CD4-positive, alpha-beta T cell treated with Interleukin-12 subunit alpha and Interleukin-12 subunit beta, for 1 hour (primary cell): ENCODE measurements around the gene LHPP.
"Not testable (repeated sequence)": the region's sequence is repeated elsewhere in the genome, so short reads cannot be mapped to it uniquely, and the experiment has no call there.

Experiments used
- DNase-seq: peaks from one replicate; pipeline ENCODE4 v3.0.0-alpha.2; 2020

The LHPP gene

DNA sequence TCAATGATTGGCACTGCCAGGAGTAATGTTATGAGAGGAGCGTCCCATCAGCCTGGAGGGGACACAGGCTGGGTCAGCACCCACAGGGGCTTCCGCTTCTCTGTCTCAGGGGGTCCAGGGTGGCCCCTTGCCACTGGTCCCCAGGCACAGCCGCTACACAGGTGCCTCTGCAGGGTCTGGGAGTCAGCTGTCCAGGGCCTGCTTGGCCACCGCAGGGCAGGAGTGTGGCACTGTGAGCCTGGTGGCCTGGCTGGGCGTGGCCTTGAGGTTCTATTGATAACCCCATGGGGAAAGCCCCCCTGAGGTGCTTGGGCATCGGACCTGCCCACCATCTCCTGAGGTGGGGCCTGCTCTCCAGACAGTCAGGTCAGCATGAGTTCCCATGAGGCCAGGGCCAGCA lies 136.6 kb downstream of the LHPP start:
- DNase-seq: no peak

DNA sequence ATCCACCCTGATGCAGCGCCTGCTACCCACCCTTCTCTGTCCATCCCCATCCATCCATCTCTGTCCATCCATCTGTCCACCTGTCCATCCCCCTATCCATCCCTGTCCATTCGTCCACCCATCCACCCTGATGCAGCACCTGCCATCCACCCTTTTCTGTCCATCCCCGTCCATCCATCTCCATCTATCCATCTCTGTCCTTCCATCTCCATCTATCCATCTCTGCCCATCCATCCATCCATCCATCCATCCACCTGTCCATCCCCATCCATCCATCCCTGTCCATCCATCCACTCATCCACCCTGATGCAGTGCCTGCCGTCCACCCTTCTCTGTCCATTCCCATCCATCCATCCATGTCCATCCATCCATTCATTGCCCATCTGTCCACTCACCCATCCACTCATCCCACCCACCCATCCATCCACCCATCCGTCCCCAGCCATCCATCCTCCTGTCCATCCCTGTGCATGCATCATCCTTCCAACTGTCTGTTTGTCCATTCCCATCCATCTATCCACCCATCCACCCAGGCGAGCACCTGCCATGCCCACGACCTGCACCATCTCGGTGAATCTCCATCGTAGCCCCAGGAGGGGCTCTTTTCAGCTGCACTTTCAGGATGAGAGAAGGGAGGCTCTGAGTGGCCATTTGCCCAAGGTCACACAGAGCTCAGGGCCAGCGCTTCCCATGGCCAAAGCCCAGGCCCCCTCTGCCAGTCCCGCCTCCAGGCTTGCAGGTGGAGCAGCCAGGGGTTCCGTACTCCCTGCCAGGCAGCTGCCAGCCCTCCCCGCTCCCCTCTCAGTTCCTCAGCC lies 137.4 kb downstream of the LHPP start:
- no peak for DNase-seq

DNA sequence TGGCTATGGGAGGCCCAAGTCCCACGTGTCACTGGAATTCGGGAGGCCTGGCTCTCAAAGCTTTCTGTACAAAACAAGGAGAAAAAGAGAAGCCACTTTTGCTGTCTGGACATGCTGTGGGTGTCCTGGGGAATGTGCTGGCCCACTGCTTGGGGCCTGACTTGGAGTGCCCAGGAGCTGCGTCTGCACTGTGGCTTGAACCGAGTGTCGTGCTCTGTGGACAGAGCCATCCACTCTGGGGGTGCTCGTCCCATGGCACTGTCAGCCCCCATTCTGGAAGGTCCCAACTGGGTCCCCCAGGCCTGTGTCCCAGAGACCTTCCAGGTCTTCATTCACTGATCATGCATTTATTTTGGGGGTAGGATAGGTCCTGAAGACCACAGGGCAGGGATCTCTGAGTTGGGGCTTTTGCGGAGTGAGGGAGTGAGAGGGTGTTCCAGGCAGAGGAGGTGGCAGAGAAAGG lies 138.0 kb downstream of the LHPP start:
- DNase-seq: no peak

DNA sequence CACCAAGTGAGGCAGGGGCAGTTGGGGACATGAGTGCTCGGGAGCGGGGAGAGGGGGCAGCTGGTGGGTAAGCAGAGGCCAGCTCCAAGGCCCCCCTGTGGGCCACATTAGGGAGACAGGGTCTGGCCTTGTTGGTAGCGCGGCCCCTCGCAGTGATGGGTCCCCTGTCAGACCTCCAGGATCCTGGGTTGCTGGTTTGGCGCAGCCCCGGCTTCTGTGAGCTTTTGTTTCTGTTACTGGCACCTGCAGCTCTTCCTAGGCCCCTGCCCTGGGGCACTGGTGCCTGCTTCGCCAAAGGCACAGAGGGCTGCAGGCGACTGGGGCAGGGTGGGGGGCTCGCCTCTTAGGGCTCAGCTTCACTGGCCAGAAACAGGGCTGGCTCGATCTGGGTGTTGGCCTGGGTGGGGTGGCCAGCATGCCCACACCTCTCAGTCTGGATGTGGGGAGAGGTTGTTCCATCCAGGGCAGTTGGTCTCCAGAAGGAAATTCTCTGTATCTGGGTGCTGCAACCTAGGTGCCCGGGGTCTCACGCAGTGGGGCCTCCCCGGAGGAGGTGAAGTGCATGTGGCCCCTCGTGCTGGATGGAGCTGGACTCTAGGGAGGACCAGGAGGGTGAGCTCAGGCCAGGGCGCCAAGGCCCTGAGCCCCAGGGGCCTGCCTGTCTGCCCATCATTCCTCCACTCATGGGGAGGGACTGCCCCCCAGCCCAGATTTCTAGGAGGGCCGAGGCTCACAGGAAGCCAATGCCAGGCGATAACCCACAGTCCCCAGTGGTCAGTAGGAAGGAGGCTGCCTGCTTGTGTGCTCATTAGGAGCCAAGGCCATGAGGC lies 138.6 kb downstream of the LHPP start:
- no peak for DNase-seq

DNA sequence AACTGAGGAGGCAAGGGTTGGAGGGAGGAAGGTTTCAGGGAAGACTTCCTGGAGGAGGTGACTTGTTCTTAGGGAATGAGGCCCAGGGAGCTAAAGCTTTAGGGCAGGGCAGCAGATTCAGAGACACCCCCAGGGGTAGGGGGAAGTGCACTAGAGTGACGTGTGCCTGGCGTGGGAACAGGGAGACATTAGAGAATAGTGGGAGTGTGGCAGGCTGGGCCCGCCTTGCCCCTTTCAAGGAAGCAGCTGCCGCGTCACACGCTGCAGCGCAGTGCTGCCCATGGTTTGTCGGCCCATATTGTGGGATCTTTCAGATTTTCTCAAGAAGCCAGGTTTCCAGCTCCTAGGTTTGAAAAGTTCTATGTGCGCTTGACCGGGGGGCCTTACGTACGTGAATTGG lies 139.4 kb downstream of the LHPP start:
- DNase-seq: no peak

DNA sequence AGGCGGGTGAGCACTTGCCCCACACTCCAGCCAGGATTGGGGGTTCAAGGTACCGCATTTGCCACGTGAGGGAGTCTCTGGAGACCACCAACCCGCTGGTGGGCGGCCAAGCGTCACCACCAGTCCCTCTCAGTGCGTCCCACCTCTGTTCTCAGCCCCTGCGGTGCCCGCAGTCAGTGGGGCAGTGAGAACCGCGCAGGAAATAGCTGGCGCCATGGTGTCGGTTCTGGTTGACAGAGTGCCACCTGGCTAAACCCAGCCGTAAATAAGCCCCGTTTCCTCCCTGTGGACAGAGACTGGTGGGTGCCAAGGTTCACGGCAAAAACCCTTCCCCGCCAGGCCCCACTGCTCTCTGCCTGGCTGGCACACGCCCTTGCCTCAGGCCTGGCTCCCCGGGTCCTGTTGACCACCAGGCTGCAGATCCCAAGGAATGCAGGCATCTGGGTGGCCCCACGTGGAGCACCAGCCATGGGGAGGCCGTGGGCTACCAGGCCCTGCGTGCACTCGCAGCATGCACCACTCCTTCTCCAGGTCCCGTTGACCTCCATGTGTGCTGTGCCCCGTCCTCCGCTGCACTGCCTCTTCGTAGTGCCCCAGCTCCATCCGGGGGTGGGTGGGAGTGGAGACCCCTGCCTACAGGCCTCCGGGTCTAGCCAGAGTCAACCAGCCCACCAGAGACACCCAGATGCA lies 140.0 kb downstream of the LHPP start:
- DNase-seq: no peak

DNA sequence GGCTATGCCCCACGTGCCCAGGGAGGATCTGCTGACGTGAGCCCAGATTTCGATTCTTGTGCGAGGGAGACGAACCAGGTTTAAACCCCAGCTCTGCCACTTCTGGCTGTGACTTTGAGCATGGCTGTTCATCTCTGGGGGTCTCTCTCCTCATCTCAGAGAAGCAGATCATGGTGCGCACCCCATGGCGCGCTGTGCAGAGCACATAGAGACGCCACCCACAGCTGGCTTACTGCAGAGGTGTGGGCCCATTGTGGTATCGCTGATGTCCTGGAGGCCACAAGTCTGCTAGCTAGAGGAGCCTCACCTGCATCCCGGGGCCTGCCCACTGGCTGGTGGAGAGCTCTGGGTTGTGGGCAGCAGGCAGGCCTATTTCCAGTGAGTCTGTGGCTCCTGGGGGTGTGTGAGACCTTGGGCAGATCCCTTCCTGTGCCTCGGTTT lies 140.5 kb downstream of the LHPP start:
- no peak for DNase-seq

- DNase-seq: no peak
Observed at GRCh38 chr10:124602646-124603365, 141.2 kb downstream of the LHPP start.

DNA sequence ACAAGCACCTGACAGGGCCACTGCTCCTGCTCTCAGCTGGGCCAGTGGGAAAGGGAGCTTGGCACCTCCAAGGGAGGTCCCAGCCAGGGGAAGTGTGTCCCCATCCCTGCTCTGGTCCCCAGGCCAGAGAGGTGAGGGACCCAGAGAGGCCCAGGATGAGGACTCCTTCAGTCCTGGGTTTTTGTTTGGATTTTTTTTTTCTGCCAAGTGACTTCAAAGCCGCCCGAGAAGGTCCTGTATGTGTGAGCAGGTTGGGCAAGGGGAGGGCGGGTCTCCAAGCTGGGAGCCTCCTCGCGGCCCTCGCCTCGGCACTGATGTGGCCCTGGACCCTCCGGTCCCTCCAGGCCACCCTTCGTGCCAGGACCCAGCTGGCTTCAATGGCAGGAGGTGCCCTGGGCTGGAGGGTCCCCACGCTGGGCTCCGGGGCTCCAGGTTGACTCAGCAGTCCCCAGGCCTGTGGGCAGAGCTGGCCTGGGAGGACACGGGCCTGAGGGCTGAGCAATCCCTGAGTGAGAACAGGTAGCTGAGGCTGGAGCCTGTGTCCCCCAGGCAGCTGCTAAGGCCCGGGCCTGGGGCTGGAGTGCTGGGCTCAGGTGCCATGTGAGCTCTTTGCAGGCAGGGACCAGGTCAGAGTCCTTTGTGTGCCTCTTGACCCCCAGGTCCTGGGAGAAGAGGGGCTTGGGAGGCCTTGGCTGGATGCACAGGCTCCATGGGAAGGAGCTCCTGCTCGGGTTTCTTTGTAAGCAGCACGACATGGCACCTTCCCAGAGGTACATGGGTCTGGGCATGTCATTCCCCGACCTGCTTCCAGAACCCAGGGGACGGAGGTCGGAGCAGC lies 142.0 kb downstream of the LHPP start:
- DNase-seq: no peak

DNA sequence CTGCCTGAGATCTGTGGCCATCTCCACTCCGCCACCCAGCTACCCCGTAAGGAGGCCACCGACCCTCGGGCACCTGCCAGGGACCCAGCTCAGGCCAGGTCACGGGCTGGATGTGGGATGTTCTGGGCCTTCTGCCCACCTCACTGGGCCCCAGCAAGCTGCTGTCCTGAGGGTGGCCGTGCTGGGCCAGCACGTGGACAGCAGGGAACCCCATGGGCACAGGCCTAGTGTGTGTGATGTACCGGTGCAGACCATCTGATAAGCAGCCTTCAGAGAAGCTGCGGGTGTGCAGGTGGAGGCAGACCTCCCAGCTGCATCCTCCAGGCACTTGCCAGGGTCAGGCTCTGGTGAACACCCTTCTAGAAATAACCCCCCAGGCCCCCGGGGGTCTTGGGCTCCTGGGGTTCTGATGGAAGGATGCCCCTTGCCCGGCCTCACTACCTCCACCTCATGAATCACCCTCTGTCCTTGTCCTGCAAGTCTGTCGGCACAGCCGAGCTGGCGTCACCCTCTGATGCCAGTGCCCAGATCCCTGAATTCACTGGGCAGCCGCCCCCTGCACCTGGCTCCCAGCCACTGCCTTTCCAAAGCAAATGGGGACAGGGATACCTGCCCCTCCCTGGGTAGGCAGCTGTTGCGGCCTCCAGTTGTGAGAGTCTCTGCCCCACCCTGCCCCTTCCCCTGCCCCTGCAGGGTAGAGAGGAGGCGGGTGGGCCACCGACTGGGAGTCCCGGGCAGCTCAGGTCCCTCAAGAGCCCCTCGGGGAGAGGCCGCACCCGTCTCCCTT lies 142.8 kb downstream of the LHPP start:
- no peak for DNase-seq

GRCh38 chr10:124605001-124605370 lies 143.4 kb downstream of the LHPP start:
- no peak for DNase-seq

DNA sequence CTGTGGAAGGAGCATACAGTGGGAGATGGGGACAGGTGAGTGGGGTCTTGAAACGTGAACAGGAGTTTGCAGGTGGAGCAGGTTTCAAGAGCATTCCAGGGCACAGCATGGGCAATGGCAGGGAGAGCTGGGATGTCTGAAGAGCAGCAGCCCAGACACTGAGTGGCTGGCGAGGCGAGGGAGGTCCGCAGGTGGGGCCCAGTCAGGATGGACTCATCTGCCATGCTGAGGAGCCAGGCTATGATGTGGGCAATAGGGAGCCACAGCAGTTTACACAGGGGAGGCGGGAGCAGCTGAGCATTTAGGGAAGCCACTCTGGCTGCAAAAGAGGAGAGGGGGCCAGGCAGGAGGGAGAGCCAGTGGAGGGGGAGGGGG lies 143.8 kb downstream of the LHPP start:
- DNase-seq: no peak

- DNase-seq: no peak
Observed at GRCh38 chr10:124605856-124606812, 144.5 kb downstream of the LHPP start.

GRCh38 chr10:124606822-124607221 lies 145.2 kb downstream of the LHPP start:
- no peak for DNase-seq

GRCh38 chr10:124607693-124608092 lies 146.1 kb downstream of the LHPP start:
- no peak for DNase-seq

GRCh38 chr10:124608093-124608721 lies 146.6 kb downstream of the LHPP start:
- no peak for DNase-seq

DNA sequence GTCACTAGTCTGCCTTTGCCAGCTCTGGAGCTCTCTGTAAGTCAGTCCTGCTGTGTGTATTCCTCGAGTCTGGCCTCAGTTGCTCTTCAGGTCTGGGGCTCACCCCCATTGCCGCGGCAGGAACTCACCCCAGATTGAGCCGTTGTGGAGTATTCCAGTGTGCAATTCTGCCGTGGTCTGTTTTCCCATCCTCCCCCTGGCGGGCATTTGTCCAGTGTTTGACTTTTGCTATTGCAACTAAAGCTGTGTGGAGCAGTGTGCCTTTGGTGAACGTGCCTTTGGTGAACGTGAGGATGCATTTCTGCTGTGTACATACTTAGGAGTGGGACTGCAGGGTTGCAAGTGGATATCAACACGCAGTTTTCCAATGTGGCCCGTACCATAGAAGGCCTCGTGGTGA lies 148.1 kb downstream of the LHPP start:
- no peak for DNase-seq

DNA sequence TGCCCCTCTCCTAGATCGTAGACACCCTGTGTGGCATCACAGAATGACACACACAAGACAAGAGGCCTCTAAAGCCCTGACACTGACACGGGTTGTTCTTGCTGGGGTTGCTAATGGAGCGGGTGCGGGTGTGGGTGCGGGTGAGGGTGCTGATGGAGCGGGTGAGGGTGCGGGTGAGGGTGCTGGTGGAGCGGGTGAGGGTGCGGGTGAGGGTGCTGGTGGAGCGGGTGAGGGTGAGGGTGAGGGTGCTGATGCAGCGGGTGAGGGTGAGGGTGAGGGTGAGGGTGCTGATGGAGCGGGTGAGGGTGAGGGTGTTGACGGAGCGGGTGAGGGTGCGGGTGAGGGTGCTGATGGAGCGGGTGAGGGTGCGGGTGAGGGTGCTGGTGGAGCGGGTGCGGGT lies 148.6 kb downstream of the LHPP start:
- not testable (repeated sequence) for DNase-seq

GRCh38 chr10:124610851-124611250 lies 149.2 kb downstream of the LHPP start:
- not testable (repeated sequence) for DNase-seq
